Smooth muscle cell (in vitro differentiated cells): ENCODE results near the gene GATA2. TPM values are rescaled to one million over a fixed set of nuclear protein-coding genes. Genes with fewer than 3 reads are reported as not detected.

Experiments
- DNase-seq: peaks from one replicate; lab custom pipeline; 2025; ENCODE audit not compliant: unreplicated experiment; lab: John Stamatoyannopoulos, UW
- H2AFZ ChIP-seq: fragments of 200-600 bp; sonication (generic); 2 replicates; pipeline ENCODE4 v1.6.0; 2016; ENCODE audit warnings: antibody characterized with exemption, low read depth, mild to moderate bottlenecking
- H3F3A ChIP-seq: fragments of 200-600 bp; sonication (generic); 2 replicates; pipeline ENCODE4 v1.6.0; 2017; ENCODE audit warnings: antibody characterized with exemption, low read depth
- H3K27ac ChIP-seq: fragments of 200-600 bp; sonication (generic); 2 replicates; pipeline ENCODE4 v1.5.1; 2016; ENCODE audit warnings: low read depth, mild to moderate bottlenecking
- H3K27me3 ChIP-seq: fragments of 200-600 bp; sonication (generic); 2 replicates; pipeline ENCODE4 v1.6.1; 2016; ENCODE audit warnings: low read depth, mild to moderate bottlenecking
- H3K36me3 ChIP-seq: fragments of 200-600 bp; sonication (generic); 2 replicates; pipeline ENCODE4 v1.5.1; 2016; ENCODE audit warnings: low read depth
- H3K4me1 ChIP-seq: fragments of 200-600 bp; sonication (generic); 2 replicates; pipeline ENCODE4 v1.5.1; 2016; ENCODE audit warnings: low read depth
- H3K4me2 ChIP-seq: fragments of 200-600 bp; sonication (generic); 2 replicates; pipeline ENCODE4 v1.6.0; 2016; ENCODE audit warnings: mild to moderate bottlenecking
- H3K4me3 ChIP-seq: fragments of 200-600 bp; sonication (generic); 2 replicates; pipeline ENCODE4 v1.5.1; 2016; ENCODE audit warnings: mild to moderate bottlenecking
- H3K79me2 ChIP-seq: fragments of 200-600 bp; sonication (generic); 2 replicates; pipeline ENCODE4 v1.6.0; 2016; ENCODE audit warnings: low read depth, mild to moderate bottlenecking
- H3K9ac ChIP-seq: fragments of 200-600 bp; sonication (generic); 2 replicates; pipeline ENCODE4 v1.6.0; 2016; ENCODE audit warnings: low read depth
- H3K9me3 ChIP-seq: fragments of 200-600 bp; sonication (generic); replicated peaks from 2 replicates; pipeline ENCODE4 v1.5.1; 2016; ENCODE audit warnings: low read depth
- H4K20me1 ChIP-seq: fragments of 200-600 bp; sonication (generic); 2 replicates; pipeline ENCODE4 v1.6.0; 2016; ENCODE audit warnings: low read depth
- CTCF ChIP-seq: fragments of 200-600 bp; sonication (generic); IDR thresholded peaks from 2 replicates; pipeline ENCODE4 v1.5.1; 2017; ENCODE audit warnings: borderline replicate concordance, mild to moderate bottlenecking, antibody characterized with exemption; ENCODE audit not compliant: insufficient read depth, poor library complexity, severe bottlenecking
- WGBS: methylation state at CpG from one replicate; pipeline ENCODE4 v1.1.7; 2016; ENCODE audit warnings: low lambda C conversion rate; 5-methylcytosine and 5-hydroxymethylcytosine counted together
- polyA plus RNA-seq: library from polyadenylated mRNA; unstranded; fragments of >200 nt; fragmentation: Nextera tagmentation; extraction: Ambion mirVana; gene quantifications from 2 replicates; pipeline ENCODE4 v1.2.1, GENCODE V29; 2016
- total RNA-seq: library from RNA; depleted of rRNA; stranded (reverse); fragments of >200 nt; gene quantifications from 2 replicates; pipeline ENCODE4 v1.2.3, GENCODE V29; 2014

Gene GATA2
- total and polyA plus RNA-seq, 2 experiments from 2014 or later = 5.8 to 6.8 TPM

DNA sequence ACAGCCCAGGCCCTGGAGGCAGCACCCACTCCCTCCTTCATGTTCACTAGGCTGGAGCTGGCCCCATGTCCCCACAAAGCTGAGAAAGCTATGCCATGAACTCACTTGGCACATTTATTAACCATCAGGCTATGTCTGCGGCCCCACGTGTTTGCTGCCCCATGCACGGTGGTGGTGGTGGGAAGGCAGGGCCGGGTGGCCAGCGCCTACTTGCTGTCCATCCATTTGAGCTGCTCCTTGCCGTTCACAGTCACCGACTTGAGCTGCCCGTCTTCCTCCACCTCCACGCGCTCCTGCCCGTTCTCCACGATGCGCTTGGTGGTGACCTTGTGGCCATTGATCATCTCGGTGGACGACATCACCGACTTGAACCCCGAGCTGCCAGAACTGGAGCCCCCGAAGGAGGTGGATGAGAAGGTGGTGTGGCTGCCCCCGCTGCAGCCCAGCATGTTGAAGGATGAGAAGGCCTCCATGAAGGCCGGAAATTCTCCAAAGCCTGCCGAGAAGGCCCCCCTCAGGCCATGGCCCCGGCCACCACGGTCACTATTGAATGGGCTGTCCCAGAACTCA, 30.6 kb downstream of the GATA2 start:
- 99% methylated on average over 23 of the region's 23 CpGs for WGBS
- no peak for TF ChIP-seq CTCF

GRCh38 chr3:128461731-128462130, 31.3 kb downstream of the GATA2 start:
- H4K20me1 ChIP-seq = no peaks in the 10 kb centered on the region
- H3K27ac ChIP-seq = no peak overlapping the region
- H3K79me2 ChIP-seq = no peaks in the 10 kb centered on the region
- H3F3A ChIP-seq = no peaks in the 10 kb centered on the region
- no peak overlapping the region for H2AFZ ChIP-seq
- H3K4me1 ChIP-seq = peaks cover 4% of the 10 kb centered on the region
- H3K4me2 ChIP-seq = no peak overlapping the region
- TF ChIP-seq CTCF = no peak
- H3K9me3 ChIP-seq = no peaks in the 10 kb centered on the region
- no peak overlapping the region for H3K4me3 ChIP-seq
- peaks cover 17% of the 10 kb centered on the region for H3K27me3 ChIP-seq
- WGBS = 90% methylated on average over 12 of the region's 12 CpGs
- no peak overlapping the region for H3K9ac ChIP-seq
- no peaks in the 10 kb centered on the region for H3K36me3 ChIP-seq
- no peak for DNase-seq

More for the DNA sequence above, 30.6 kb downstream of the GATA2 start:
- Histone ChIP-seq H3K9me3 (no peaks in the 10 kb centered on the region), H3K27me3 (peaks cover 20% of the 10 kb centered on the region), H3K36me3 (no peaks in the 10 kb centered on the region), H3F3A (no peaks in the 10 kb centered on the region), H3K27ac (no peak overlapping the region), H2AFZ (no peak overlapping the region), H3K4me2 (no peak overlapping the region), H4K20me1 (no peaks in the 10 kb centered on the region), H3K79me2 (no peaks in the 10 kb centered on the region), H3K9ac (no peak overlapping the region), H3K4me1 (no peaks in the 10 kb centered on the region), H3K4me3 (no peak overlapping the region)
- DNase-seq = no peak

GRCh38 chr3:128459461-128459820, 33.6 kb downstream of the GATA2 start:
- WGBS = 90% methylated on average over 9 of the region's 9 CpGs
- Histone ChIP-seq H4K20me1 (no peaks in the 10 kb centered on the region), H3K27ac (no peak overlapping the region), H3K9me3 (no peaks in the 10 kb centered on the region), H3F3A (no peaks in the 10 kb centered on the region), H3K4me3 (no peak overlapping the region), H3K4me2 (no peak overlapping the region), H3K4me1 (peaks cover 4% of the 10 kb centered on the region), H3K27me3 (no peaks in the 10 kb centered on the region), H3K36me3 (no peaks in the 10 kb centered on the region), H3K9ac (no peak overlapping the region), H2AFZ (no peak overlapping the region), H3K79me2 (no peaks in the 10 kb centered on the region)
- DNase-seq = no peak
- no peak for TF ChIP-seq CTCF

GRCh38 chr3:128458746-128459460, 34.1 kb downstream of the GATA2 start:
- H3K79me2 ChIP-seq = no peaks in the 10 kb centered on the region
- no peak overlapping the region for H3K9ac ChIP-seq
- H3K4me2 ChIP-seq = no peak overlapping the region
- H3K4me1 ChIP-seq = peaks cover 4% of the 10 kb centered on the region
- DNase-seq = no peak
- H3K27me3 ChIP-seq = no peaks in the 10 kb centered on the region
- 83% methylated on average over 18 of the region's 18 CpGs for WGBS
- H3K27ac ChIP-seq = no peak overlapping the region
- H3K36me3 ChIP-seq = no peaks in the 10 kb centered on the region
- H3K4me3 ChIP-seq = no peak overlapping the region
- no peaks in the 10 kb centered on the region for H3F3A ChIP-seq
- H3K9me3 ChIP-seq = no peaks in the 10 kb centered on the region
- no peak overlapping the region for H2AFZ ChIP-seq
- H4K20me1 ChIP-seq = no peaks in the 10 kb centered on the region
- TF ChIP-seq CTCF = no peak
